SK-N-MC (cell line): ENCODE data around the gene TERB1.
"Not testable (repeated sequence)": the region's sequence is repeated elsewhere in the genome, so short reads cannot be mapped to it uniquely, and the experiment has no call there.

Experiments used
- DNase-seq: peaks from one replicate; pipeline ENCODE4 v3.0.0-alpha.2; 2011; ENCODE audit warnings: low read depth, low spot score
- H3K27ac ChIP-seq: fragments of 200-600 bp; sonication (generic); 2 replicates; pipeline ENCODE4 v1.5.1; 2016; ENCODE audit warnings: mixed run types
- H3K36me3 ChIP-seq: fragments of 200-600 bp; sonication (generic); 2 replicates; pipeline ENCODE4 v1.6.1; 2017; ENCODE audit warnings: antibody characterized with exemption, low read length, mixed read lengths; ENCODE audit not compliant: insufficient read depth
- H3K4me3 ChIP-seq: fragments of 200-600 bp; sonication (generic); 2 replicates; pipeline ENCODE4 v1.5.1; 2016
- H3K9ac ChIP-seq: fragments of 200-600 bp; sonication (generic); 2 replicates; pipeline ENCODE4 v1.8.0; 2017; ENCODE audit warnings: mixed run types, mixed read lengths; ENCODE audit not compliant: insufficient read length
- H3K9me3 ChIP-seq: fragments of 200-600 bp; sonication (generic); 2 replicates; pipeline ENCODE4 v1.6.1; 2017; ENCODE audit warnings: low read depth, mild to moderate bottlenecking, antibody characterized with exemption, low read length, moderate library complexity, mixed read lengths
- EZH2 ChIP-seq: fragments of 200-600 bp; sonication (generic); IDR thresholded peaks from one replicate; pipeline ENCODE4 v1.6.1; 2017; ENCODE audit warnings: antibody characterized with exemption
- FOXP2 ChIP-seq: optimal IDR thresholded peaks from 2 replicates; pipeline ENCODE3; 2011; ENCODE audit warnings: mild to moderate bottlenecking, moderate library complexity; ENCODE audit not compliant: insufficient read depth; ENCODE audit errors: extremely low read length, control extremely low read depth
- POLR2AphosphoS5 ChIP-seq: IDR thresholded peaks from 2 replicates; pipeline ENCODE4 v1.6.1; 2012; ENCODE audit warnings: mild to moderate bottlenecking, low read depth, low read length, borderline replicate concordance

Gene TERB1

DNA sequence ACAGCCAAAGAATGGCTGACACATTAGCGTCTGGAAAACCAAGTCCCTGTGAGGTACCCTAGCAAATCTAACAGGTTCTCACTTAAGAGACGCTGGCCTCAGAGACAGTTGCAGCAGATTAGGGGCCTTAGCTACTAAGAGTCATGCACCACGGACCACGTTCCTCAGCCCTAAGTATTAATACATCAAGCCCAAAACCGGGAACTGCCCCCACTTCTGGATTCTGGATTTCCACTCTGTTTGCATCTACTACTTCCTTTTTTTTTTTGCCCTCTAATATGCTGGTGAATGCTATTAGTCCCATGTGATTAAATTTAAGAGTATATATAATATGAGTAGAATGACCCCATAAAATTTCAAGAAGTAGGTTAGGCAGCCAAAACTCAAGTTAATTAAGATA lies 775 bp upstream of the TERB1 start:
- no peaks in the 10 kb centered on the region for H3K9me3 ChIP-seq
- TF ChIP-seq POLR2AphosphoS5 (no peak), FOXP2 (no peak), EZH2 (no peak)
- no peak overlapping the region for H3K4me3 ChIP-seq
- no peak overlapping the region for H3K27ac ChIP-seq
- H3K36me3 ChIP-seq, result peaks cover 22% of the 10 kb centered on the region
- H3K9ac ChIP-seq, result no peak overlapping the region
- DNase-seq, result no peak

GRCh38 chr16:66800856-66801255 lies 528 bp downstream of the TERB1 start:
- TF ChIP-seq EZH2, result no peak
- no peak for TF ChIP-seq FOXP2
- TF ChIP-seq POLR2AphosphoS5, result no peak
- no peak overlapping the region for H3K4me3 ChIP-seq
- H3K9me3 ChIP-seq, result no peaks in the 10 kb centered on the region
- H3K27ac ChIP-seq, result no peak overlapping the region
- H3K36me3 ChIP-seq, result peaks cover 21% of the 10 kb centered on the region
- DNase-seq, result no peak
- H3K9ac ChIP-seq, result no peak overlapping the region

GRCh38 chr16:66798161-66798560 lies 3.2 kb downstream of the TERB1 start:
- Histone ChIP-seq H3K27ac (no peak overlapping the region), H3K4me3 (no peak overlapping the region), H3K9ac (no peak overlapping the region), H3K9me3 (no peaks in the 10 kb centered on the region), H3K36me3 (no peaks in the 10 kb centered on the region)
- DNase-seq, result no peak
- TF ChIP-seq EZH2, result no peak
- TF ChIP-seq FOXP2, result no peak

DNA sequence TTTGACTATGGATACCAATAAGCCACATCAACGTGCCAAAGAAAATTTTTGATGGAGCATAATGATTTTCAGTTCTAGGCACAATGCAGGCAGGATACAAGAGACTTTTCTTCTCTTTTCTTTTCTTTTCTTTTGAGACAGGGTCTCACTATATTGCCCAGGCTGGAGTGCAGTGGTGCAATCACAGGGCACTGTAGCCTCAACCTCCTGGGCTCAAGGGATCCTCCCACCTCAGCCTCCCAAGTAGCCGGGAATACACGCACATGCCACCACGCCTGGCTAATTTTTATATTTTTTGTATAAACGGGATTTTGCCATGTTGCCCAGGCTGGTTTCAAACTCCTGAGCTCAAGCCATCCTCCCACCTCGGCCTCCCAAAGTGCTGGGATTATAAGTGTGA lies 7.4 kb downstream of the TERB1 start:
- not testable (repeated sequence) for H3K9ac ChIP-seq, H3K27ac ChIP-seq, H3K4me3 ChIP-seq, DNase-seq, H3K9me3 ChIP-seq, H3K36me3 ChIP-seq

GRCh38 chr16:66790130-66790733 lies 11.2 kb downstream of the TERB1 start:
- Histone ChIP-seq H3K27ac (no peak overlapping the region), H3K9ac (no peak overlapping the region), H3K9me3 (no peaks in the 10 kb centered on the region), H3K36me3 (no peaks in the 10 kb centered on the region), H3K4me3 (no peak overlapping the region)
- TF ChIP-seq EZH2, result no peak
- TF ChIP-seq FOXP2, result no peak
- TF ChIP-seq POLR2AphosphoS5, result no peak
- no peak for DNase-seq

- Histone ChIP-seq H3K27ac (no peak overlapping the region), H3K36me3 (no peaks in the 10 kb centered on the region), H3K9me3 (no peaks in the 10 kb centered on the region), H3K9ac (no peak overlapping the region), H3K4me3 (no peak overlapping the region)
- DNase-seq, result no peak
- TF ChIP-seq FOXP2, result no peak
- no peak for TF ChIP-seq POLR2AphosphoS5
Measured at GRCh38 chr16:66787427-66787826, 14.0 kb downstream of the TERB1 start.

- DNase-seq, result no peak
Measured at GRCh38 chr16:66786551-66786950, 14.8 kb downstream of the TERB1 start.

DNA sequence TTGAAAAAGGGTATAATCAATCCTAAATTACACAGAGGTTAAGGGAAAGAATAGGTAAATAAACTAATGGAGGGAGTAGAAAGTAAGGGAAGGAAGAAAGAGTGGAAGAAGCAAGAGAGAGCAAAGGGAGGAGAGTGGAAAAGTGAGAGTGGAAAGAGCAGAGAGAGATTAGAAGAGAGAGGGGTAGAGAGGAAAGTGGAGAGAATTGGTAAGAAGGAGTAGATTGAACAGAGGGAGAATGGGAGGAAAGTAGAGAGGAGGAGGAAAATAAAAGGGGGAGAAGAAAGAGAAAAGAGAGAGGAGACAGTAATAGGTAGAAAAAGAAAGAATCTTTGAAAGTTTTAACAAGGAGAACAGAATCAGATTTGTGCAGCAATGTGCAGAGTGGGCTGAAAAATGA lies 24.9 kb downstream of the TERB1 start:
- no peak for DNase-seq
- no peaks in the 10 kb centered on the region for H3K9me3 ChIP-seq
- H3K36me3 ChIP-seq, result no peaks in the 10 kb centered on the region
- TF ChIP-seq EZH2 (no peak), POLR2AphosphoS5 (no peak), FOXP2 (no peak)
- no peak overlapping the region for H3K9ac ChIP-seq
- no peak overlapping the region for H3K27ac ChIP-seq
- no peak overlapping the region for H3K4me3 ChIP-seq

More at GRCh38 chr16:66786551-66786950, 14.8 kb downstream of the TERB1 start:
- no peaks in the 10 kb centered on the region for H3K9me3 ChIP-seq
- H3K4me3 ChIP-seq, result no peak overlapping the region
- H3K27ac ChIP-seq, result no peak overlapping the region
- no peak overlapping the region for H3K9ac ChIP-seq
- no peaks in the 10 kb centered on the region for H3K36me3 ChIP-seq
- TF ChIP-seq EZH2 (no peak), POLR2AphosphoS5 (no peak), FOXP2 (no peak)

DNA sequence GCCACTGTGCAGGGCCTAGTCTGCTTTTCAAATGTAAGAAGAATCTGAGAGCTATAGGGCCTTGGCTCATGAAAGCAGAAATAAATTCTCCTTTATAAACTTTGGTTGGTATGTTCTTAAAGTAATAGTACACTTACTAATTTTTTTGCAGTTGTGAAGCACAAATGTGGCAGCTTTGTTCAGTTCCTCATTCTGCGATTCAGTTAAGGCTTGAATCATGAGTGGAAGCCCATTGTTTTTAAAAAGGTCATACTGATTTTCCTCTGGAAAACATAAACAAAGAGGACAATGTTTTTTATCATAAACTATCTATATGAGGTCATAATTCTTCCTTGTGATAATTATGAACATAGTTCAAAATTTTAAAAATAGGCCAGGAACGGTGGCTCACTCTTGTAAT lies 26.4 kb downstream of the TERB1 start:
- H3K36me3 ChIP-seq, result no peaks in the 10 kb centered on the region
- H3K9ac ChIP-seq, result no peak overlapping the region
- H3K9me3 ChIP-seq, result no peaks in the 10 kb centered on the region
- no peak for DNase-seq
- H3K27ac ChIP-seq, result no peak overlapping the region
- no peak overlapping the region for H3K4me3 ChIP-seq
- TF ChIP-seq POLR2AphosphoS5 (no peak), EZH2 (no peak), FOXP2 (no peak)
